ENCODE data around the gene SYNGR3. TPM values are rescaled to one million over a fixed set of nuclear protein-coding genes. Genes with fewer than 3 reads are reported as not detected.

Gene SYNGR3, protein sequence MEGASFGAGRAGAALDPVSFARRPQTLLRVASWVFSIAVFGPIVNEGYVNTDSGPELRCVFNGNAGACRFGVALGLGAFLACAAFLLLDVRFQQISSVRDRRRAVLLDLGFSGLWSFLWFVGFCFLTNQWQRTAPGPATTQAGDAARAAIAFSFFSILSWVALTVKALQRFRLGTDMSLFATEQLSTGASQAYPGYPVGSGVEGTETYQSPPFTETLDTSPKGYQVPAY
- total RNA-seq (27.2 and 28.5 TPM in 2 replicates), polyA plus RNA-seq (21.8 and 27.1 TPM in 2 replicates)

DNA sequence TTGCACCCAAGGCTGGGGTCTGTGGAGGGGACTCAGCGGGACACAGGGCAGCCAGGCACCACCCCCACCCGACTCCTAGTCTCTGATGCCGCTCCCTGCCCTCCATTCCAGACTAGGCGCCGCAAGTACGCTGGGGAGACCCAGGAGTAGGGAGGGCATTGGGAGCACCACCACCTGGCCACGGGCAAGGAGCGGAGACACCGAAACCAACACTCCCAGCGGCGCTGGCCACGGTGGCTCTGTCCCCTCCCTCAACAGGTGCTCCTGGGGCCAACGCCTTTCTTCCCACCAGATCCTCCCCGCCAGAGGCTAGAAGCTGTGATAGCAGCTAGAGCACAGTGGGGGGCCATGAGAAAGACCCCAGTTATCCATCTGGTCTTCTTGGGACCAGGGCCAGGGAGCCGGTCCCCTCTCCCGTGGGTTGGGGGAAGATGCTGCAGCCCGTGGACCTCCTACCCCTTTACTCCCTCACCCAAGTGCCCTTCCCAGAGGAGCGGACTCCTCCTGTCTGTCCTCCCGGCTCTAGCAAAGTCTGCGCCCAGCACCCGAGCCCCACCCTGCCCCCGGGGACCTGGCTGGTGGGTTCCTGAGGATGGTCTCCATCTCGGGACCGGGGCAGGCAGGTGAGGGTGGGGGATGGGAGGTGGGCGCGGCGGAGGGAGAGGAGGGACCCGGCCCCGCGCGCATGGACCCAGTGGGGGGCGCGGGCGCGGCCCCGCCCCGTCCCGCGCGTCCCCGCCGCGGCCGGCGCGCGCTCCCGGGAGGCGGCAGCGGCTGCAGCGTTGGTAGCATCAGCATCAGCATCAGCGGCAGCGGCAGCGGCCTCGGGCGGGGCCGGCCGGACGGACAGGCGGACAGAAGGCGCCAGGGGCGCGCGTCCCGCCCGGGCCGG is at the start of gene SYNGR3:
Gene SYNGR3 (plus strand): TSS at position 762 of the 892 bp plus-strand sequence. CDS start 133 bp downstream, outside the sequence.
- Histone ChIP-seq H3K36me3 (no peaks in the 10 kb centered on the region), H3K27ac (no peak within 1 kb of the TSS), H3K9me3 (ENCODE audit: low read depth) (no peaks in the 10 kb centered on the region), H3K4me1 (ENCODE audit: low read depth) (peaks cover 4% of the 10 kb centered on the region), H3K4me3 (peak within 1 kb of the TSS; percentile 36), H3K27me3 (peaks cover 26% of the 10 kb centered on the region)
- DNase-seq (ENCODE audit: low read depth in 1 of 2, low spot score in 1 of 2) = peak in 1 of 2 donors; percentile 36
- TF ChIP-seq, protein P1, sequence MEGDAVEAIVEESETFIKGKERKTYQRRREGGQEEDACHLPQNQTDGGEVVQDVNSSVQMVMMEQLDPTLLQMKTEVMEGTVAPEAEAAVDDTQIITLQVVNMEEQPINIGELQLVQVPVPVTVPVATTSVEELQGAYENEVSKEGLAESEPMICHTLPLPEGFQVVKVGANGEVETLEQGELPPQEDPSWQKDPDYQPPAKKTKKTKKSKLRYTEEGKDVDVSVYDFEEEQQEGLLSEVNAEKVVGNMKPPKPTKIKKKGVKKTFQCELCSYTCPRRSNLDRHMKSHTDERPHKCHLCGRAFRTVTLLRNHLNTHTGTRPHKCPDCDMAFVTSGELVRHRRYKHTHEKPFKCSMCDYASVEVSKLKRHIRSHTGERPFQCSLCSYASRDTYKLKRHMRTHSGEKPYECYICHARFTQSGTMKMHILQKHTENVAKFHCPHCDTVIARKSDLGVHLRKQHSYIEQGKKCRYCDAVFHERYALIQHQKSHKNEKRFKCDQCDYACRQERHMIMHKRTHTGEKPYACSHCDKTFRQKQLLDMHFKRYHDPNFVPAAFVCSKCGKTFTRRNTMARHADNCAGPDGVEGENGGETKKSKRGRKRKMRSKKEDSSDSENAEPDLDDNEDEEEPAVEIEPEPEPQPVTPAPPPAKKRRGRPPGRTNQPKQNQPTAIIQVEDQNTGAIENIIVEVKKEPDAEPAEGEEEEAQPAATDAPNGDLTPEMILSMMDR (IDR thresholded peaks at IDR 0.05; ENCODE audit: low read depth, low read length) = no peak

DNA sequence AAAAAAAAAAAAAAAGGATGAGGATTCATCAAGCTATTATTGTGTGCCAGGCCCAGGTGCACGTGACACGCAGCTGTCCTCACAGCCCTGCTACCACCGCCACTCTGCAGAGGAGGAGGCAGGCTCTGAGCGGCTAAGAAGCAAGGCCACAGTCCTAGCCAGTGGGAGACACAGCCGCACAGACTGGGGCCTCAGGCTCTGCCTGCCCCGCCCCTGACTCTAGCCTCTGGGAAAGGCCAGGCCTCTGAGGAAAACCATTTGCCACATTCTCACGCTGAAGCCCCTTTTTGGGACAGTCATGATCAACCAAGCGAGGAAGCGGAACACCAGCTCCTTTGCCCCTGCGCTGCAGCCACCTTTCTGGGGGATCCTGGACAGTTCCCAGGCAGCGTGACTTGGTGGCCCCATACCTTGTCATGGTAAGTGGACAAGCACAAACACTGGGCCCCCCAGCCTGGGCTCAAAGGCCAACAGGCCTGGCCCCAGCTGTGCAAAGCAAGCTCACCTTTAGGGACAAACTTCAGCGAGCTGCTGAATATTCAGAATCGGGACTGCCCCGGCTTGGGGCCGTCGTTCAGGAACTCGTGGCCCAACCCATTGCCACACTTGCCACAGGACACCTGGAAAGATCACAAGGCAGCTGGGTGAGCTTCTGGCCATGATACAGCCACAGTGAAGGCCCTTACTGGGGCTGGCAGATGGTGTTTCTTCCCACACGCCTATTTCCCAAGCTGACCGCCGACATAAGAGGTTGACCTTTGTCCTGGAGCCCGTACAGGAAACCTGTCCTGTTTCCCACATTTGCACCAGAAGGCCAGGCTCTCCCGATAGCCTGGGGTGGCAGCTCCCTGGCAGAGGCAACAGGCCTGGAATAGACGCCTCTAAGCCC is 49.3 kb upstream of the SYNGR3 start:
- Histone ChIP-seq H3K4me1 (ENCODE audit: low read depth) (no peaks in the 10 kb centered on the region), H3K9me3 (ENCODE audit: low read depth) (no peaks in the 10 kb centered on the region), H3K27me3 (no peaks in the 10 kb centered on the region), H3K36me3 (no peaks in the 10 kb centered on the region), H3K27ac (no peak overlapping the region), H3K4me3 (no peak overlapping the region)
- TF ChIP-seq, protein P1 (IDR thresholded peaks at IDR 0.05; ENCODE audit: low read depth, low read length) = no peak
- no peak for DNase-seq (ENCODE audit: low read depth in 1 of 2, low spot score in 1 of 2)

DNA sequence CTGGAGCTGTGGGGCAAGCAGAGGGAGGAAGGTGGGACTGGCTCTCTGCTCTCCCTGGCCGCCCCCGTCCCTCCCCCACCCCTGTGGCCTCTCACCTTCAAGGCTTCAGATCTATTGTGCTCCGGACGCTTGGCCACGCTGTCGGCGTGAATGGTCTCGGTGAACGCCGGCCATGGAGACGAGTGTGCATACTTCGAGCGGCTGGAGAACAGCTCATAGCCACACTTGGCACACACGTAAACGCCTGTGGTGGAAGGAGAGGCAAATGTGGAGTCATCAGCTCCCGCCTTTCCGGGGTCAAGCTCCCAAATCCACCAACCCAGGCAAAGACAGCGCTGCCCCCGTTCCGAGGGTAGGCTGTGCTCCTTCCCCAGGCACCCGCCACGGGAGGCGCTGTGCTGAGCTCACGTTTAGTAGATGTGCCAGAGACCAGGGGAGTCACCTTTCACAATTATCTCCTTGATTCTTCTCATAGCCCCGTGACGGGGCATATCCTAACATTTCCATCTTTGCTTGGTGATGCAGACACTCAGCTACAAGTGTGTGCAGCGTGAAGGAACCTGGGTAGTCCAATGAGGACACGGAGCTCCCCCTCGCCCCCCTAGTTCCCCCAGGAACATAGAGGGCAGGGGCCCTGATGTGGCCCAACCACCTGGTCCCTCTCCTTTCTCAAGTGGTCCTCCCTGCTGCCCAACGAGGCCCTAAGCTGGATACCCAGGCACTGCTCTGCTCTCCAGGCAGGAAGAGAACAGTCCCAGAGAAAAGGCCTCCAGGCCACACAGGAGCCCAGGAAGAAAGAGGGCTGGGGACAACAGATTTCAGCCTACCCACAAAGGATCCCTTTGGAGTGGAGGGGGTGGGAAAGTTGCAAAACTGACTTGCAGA is 48.4 kb upstream of the SYNGR3 start:
- TF ChIP-seq, protein P1 (IDR thresholded peaks at IDR 0.05; ENCODE audit: low read depth, low read length) = peak; percentile 38

DNA sequence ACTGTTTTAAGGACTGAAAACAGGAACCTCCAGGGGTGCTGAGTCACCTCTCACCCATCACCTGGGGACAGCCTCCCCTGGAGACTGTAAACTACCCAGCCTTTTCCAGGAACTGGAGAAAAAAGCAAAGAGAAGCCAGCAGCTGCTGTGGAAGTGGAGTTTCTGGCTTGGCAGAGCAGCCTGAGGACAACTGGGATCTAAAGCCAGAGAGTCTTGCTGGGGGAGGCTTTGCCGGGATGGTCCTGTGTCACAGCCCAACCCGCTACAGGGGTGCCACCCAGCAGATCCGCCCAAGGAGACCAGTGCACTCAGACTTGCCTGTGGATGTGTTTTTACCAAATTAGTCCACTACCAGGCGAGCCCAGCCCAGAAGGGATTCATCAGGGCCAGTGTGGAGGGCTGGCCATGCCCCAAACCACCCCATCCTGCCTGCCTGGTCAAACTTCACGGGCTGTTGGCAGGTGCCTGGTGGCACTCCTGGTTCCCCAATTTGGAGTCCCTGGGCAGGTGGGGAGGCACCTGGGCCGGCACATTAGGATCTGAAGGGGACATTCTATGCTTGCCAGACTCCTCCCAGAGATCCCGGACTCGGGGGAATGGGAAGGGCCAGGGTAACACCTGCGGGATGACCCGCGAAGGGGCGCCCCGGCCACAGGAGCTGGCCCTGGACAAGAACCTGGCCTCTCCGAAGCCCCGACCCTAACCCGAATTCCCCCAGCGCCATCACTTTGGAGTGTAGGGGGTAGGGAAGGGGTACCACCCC is 47.5 kb upstream of the SYNGR3 start:
- TF ChIP-seq, protein P1 (IDR thresholded peaks at IDR 0.05; ENCODE audit: low read depth, low read length) = no peak
- Histone ChIP-seq H3K27me3 (no peaks in the 10 kb centered on the region), H3K27ac (no peak overlapping the region), H3K4me1 (ENCODE audit: low read depth) (no peaks in the 10 kb centered on the region), H3K9me3 (ENCODE audit: low read depth) (no peaks in the 10 kb centered on the region), H3K4me3 (peak overlapping the region; percentile 73), H3K36me3 (no peaks in the 10 kb centered on the region)
- peak in 1 of 2 donors; percentile 40 for DNase-seq (ENCODE audit: low read depth in 1 of 2, low spot score in 1 of 2)

More for the DNA sequence above, 48.4 kb upstream of the SYNGR3 start:
- Histone ChIP-seq H3K4me1 (ENCODE audit: low read depth) (no peaks in the 10 kb centered on the region), H3K27me3 (no peaks in the 10 kb centered on the region), H3K27ac (no peak overlapping the region), H3K9me3 (ENCODE audit: low read depth) (no peaks in the 10 kb centered on the region), H3K4me3 (no peak overlapping the region), H3K36me3 (no peaks in the 10 kb centered on the region)
- peak in 1 of 2 donors; percentile 56 for DNase-seq (ENCODE audit: low read depth in 1 of 2, low spot score in 1 of 2)
